ENCODE data around the gene ST6GALNAC6. TPM values are rescaled to one million over a fixed set of nuclear protein-coding genes. Genes with fewer than 3 reads are reported as not detected.

The ST6GALNAC6 gene
- total and polyA plus RNA-seq, 2 of the 4 experiments (the other 2 are of a cell fraction): 35.7 to 48.6 TPM

GRCh38 chr9:127880143-127880542 lies 19.3 kb downstream of the ST6GALNAC6 start:
- Histone ChIP-seq H4K5ac (ENCODE audit: low read depth, low read length) (no peak overlapping the region), H2AK5ac (ENCODE audit: low read depth, low read length) (no peak overlapping the region), H3K36me3 (ENCODE audit: control insufficient read depth, insufficient read depth, low read length) (peaks cover 18% of the 10 kb centered on the region), H3K9me3 (ENCODE audit: control insufficient read depth, insufficient read depth, low read length) (no peaks in the 10 kb centered on the region), H3K9me1 (ENCODE audit: insufficient read depth, low read length) (no peaks in the 10 kb centered on the region; the same call in 1 of the 2 replicates), H3K4me2 (ENCODE audit: low read depth, low read length) (no peak overlapping the region), H3K4ac (ENCODE audit: low read depth, low read length) (no peak overlapping the region), H2BK20ac (ENCODE audit: low read depth, low read length) (no peak overlapping the region), H2BK120ac (ENCODE audit: low read depth, low read length) (no peak overlapping the region), H3K4me1 (ENCODE audit: control insufficient read depth, insufficient read depth, low read length) (peaks cover 25% of the 10 kb centered on the region), H2AK9ac (replicated peaks; ENCODE audit: low read depth, low read length, poor library complexity) (no peak overlapping the region), H3K18ac (ENCODE audit: low read depth, low read length) (no peak overlapping the region), H4K91ac (ENCODE audit: insufficient read depth, low read depth, low read length) (no peak overlapping the region), H2BK15ac (ENCODE audit: low read depth, low read length) (no peak overlapping the region), H2BK5ac (ENCODE audit: low read depth, low read length, poor library complexity, severe bottlenecking) (no peak overlapping the region), H4K8ac (ENCODE audit: low read depth in 2 of 2, low read length in 2 of 2) (no peak overlapping the region), H3K27ac (ENCODE audit: insufficient read depth, low read length) (no peak overlapping the region), H3K27me3 (ENCODE audit: control insufficient read depth, insufficient read depth, low read length) (no peaks in the 10 kb centered on the region), H3K4me3 (ENCODE audit: insufficient read depth, low read depth, low read length) (no peak overlapping the region), H3K23ac (ENCODE audit: low read depth, low read length) (no peak overlapping the region), H3K14ac (replicated peaks; ENCODE audit: low read depth, low read length) (no peak overlapping the region), H3K56ac (ENCODE audit: extremely low read depth, insufficient read depth, low read length) (no peak overlapping the region), H3K9ac (ENCODE audit: low read depth, low read length) (no peak overlapping the region), H4K20me1 (ENCODE audit: insufficient read depth, low read length) (no peaks in the 10 kb centered on the region), H3K79me1 (ENCODE audit: low read depth in 1 of 2, low read length in 2 of 2) (peaks cover 12 to 26% of the 10 kb centered on the region in 2 experiments; a peak in 3 of 4 replicates), H2AFZ (replicated peaks; ENCODE audit: low read length, poor library complexity) (no peak overlapping the region)
- ChIA-PET CTCF (interaction anchor here (0.6 kb wide), 1 partner anchor 155 kb away, joined by 4 read pairs; no protein-coding TSS in a partner anchor), POLR2A (ENCODE audit: unreplicated experiment) (no interaction called here)
- dilution Hi-C loops (cut with HindIII; ENCODE audit: low sequenced_read_pairs, unreplicated experiment): no loop called here
- intact Hi-C loops (cut with micrococcal nuclease): no loop called here
- TF ChIP-seq BHLHE40 (IDR thresholded peaks at IDR 0.05; ENCODE audit: low read depth, low read length) (no peak), USF2 (IDR thresholded peaks at IDR 0.05; ENCODE audit: low read depth, low read length) (no peak), RFX5 (IDR thresholded peaks at IDR 0.05; ENCODE audit: low read depth, low read length) (no peak), CEBPB (IDR thresholded peaks at IDR 0.05; ENCODE audit: low read depth, low read length) (no peak), MAZ (IDR thresholded peaks at IDR 0.05; ENCODE audit: borderline replicate concordance, low read depth, low read length) (no peak), CTCF (conservative IDR thresholded peaks at IDR 0.05; ENCODE audit: low read depth, low read length) (no peak), NFE2L2 (IDR thresholded peaks at IDR 0.05; ENCODE audit: low read depth, low read length) (no peak), FOS (IDR thresholded peaks at IDR 0.05; ENCODE audit: low read depth, low read length) (no peak), RAD21 (IDR thresholded peaks at IDR 0.05; ENCODE audit: low read length) (no peak), MXI1 (IDR thresholded peaks at IDR 0.05; ENCODE audit: borderline replicate concordance, low read depth, low read length) (no peak), SMC3 (IDR thresholded peaks at IDR 0.05; ENCODE audit: low read depth, low read length) (no peak), MAFK (IDR thresholded peaks at IDR 0.05; ENCODE audit: low read depth, low read length) (no peak), ELK1 (IDR thresholded peaks at IDR 0.05; ENCODE audit: borderline replicate concordance, low read depth, low read length) (no peak), RCOR1 (IDR thresholded peaks at IDR 0.05; ENCODE audit: insufficient replicate concordance, low read length) (no peak), CHD1 (IDR thresholded peaks at IDR 0.05; ENCODE audit: low read depth, low read length) (no peak)
- DNase-seq: no peak
- in situ Hi-C loops (cut with MboI; ENCODE audit: low sequenced_read_pairs): no loop called here
- no TSS peak for BruUV-seq (replicated peaks)
- ATAC-seq (ENCODE audit: low read depth): no peak
- no CpG with 5 or more reads among the region's 8 CpGs for WGBS, 2 experiments (ENCODE audit: extremely low coverage in 2 of 2, insufficient read length in 1 of 2)

Data from IMR-90 (cell line).